ENCODE measurements around the gene WASF1.

Gene WASF1

DNA sequence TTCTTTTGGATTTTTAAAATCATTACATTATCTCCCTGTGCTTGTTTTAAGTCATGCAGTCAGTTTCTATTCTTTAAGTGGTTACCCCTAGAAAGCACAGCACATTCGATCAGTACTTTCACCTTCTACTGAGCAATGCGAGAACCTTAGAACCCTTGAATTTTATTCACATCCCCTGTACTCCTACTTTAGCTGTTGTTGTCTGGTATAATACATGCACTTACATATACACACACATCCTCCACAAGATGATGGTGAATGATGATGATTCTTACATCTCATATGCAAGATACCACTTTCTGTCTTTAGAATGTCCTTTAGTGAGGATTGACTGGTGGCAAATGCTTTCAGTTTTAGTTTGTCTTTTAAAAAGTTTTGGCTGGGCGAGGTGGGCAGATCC lies 6.4 kb upstream of the WASF1 start:
- no peaks in the 10 kb centered on the region for H3K27me3 Mint-ChIP-seq
- H3K9me3 Mint-ChIP-seq: no peaks in the 10 kb centered on the region
- H3K4me1 Mint-ChIP-seq: peaks cover 11 to 20% of the 10 kb centered on the region in 2 donors
- DNase-seq: no peak
- H3K27ac Mint-ChIP-seq: peak overlapping the region; percentile 83
- H3K4me3 Mint-ChIP-seq: peak overlapping the region; percentile 58 to 70
- ATAC-seq (replicated peaks): no peak
- H3K36me3 Mint-ChIP-seq: peaks cover 0 to 9% of the 10 kb centered on the region in 2 donors

DNA sequence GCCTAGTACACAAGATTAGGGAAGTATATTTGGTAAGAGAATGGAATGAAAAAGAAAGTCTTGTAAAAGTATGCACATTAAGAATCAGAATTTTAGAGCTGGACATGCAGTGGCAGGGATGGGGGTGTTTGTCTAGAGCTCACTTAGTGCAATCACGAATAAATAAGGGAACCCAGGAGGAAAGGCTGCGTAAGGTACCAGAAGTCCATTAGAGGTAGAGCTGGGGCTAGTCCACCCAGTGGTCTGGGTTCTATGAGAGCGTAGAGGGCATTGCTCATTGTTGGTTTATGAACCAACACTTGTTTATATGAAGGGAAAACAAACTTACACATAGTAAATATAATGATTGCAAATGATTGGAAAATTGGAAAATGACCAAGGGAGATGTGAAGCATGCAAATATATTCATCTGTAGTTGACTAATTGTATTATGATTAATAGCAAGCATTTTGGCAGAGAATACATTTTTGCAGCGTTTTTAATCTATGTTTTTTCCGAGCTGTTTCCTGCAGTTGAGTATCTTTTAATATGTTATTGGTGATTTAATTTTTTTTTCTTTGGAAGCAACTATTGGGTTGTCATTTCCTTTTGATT lies 3.9 kb upstream of the WASF1 start:
- no peak for ATAC-seq (replicated peaks)
- Mint-ChIP-seq H3K36me3 (peaks cover 0 to 9% of the 10 kb centered on the region in 2 donors), H3K4me3 (no peak overlapping the region), H3K4me1 (peaks cover 6 to 23% of the 10 kb centered on the region in 2 donors), H3K27ac (no peak overlapping the region), H3K27me3 (no peaks in the 10 kb centered on the region), H3K9me3 (no peaks in the 10 kb centered on the region)
- DNase-seq: no peak

DNA sequence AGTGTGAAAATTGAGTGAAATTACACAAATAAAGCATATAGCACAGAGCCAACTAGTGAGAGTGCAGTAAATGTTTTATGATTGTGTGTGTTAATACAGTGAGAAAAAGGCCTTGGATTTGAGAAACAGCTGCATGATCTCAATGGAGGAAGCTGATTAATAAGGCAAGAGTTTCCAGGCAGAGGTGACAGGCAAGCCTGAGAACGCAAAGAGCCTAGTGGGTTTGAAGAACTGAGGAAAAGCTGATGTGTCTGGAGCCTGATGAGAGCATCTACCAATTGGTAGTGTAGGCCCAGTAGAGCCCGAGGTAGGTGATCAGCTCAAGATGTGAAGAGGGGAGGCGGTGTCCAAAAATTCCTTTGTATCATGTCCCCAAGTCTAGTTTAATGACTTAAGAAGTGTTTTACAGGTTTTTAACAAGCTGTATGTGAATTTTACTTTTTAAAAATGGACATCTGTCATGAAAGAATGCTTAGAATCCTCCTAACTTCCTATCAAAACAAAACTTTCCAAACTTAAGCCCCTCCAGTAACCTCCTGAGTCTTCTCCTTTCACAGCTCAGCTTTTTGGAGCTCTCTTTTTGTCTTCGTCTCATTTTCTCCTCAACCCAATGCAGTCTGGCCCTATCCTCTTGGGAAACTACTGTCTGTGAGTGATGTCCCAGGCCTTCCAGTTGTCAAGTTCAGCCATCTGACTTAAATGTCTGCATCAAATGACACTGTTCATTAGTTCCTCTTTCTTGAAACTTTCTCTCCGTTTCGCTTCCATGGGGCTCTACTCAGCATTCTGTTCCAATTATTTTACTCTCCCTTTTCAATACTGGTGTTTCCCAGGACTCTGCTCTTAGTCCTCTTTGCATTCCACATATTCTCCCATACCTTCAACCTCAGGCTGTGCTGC lies 1.9 kb upstream of the WASF1 start:
- H3K27ac Mint-ChIP-seq: no peak overlapping the region
- no peak overlapping the region for H3K4me3 Mint-ChIP-seq
- H3K36me3 Mint-ChIP-seq: peaks cover 0 to 9% of the 10 kb centered on the region in 2 donors
- no peaks in the 10 kb centered on the region for H3K9me3 Mint-ChIP-seq
- H3K4me1 Mint-ChIP-seq: peaks cover 8 to 17% of the 10 kb centered on the region in 2 donors
- DNase-seq: no peak
- peak; percentile 31 to 35 for ATAC-seq (replicated peaks)
- no peaks in the 10 kb centered on the region for H3K27me3 Mint-ChIP-seq

DNA sequence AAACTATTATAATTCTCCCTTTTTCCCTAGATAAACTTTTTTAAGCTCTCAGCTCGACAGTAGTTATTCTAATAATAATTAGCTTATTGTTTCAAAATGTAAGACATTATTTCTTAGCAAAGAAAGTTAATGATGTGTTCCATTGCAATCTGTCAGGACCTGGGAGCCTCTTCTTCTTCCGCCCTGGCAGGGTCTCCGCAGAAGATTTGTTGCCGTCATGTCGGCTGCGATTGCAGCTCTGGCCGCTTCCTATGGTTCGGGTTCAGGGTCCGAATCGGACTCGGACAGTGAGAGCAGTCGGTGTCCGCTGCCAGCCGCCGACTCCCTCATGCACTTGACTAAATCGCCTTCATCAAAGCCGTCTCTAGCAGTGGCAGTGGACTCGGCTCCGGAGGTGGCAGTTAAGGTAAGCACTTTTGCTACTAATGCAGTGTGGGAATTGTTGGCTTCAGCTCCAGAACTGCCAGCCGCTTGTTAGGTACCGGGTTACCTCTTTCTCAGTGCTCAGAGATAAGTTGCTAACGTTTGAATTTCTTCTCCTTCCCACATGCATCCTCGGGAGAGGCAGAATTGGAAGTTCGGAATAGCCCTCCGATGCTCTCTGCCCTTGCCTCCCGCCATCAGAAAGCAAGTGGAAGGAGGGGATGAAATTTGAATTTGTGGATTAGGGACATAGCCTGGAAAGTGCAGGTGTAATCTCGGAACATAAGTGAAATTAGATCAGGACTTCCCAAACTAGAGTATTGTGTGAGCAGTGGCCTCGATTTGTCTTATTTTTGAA lies 948 bp upstream of the WASF1 start, which contains the start of gene CDC40:
Gene CDC40, plus strand, starts transcription at position 200 of the 781 bp plus-strand sequence. Its CDS starts 18 bp downstream, at position 218.
- Mint-ChIP-seq H3K9me3 (no peaks in the 10 kb centered on the region), H3K27me3 (no peaks in the 10 kb centered on the region), H3K27ac (no peak within 1 kb of the TSS), H3K36me3 (peaks cover 0 to under 1% of the 10 kb centered on the region in 2 donors), H3K4me3 (no peak within 1 kb of the TSS), H3K4me1 (peaks cover 3 to 8% of the 10 kb centered on the region in 2 donors)
- DNase-seq: peak; percentile 37
- peak; percentile 35 to 40 for ATAC-seq (replicated peaks)

DNA sequence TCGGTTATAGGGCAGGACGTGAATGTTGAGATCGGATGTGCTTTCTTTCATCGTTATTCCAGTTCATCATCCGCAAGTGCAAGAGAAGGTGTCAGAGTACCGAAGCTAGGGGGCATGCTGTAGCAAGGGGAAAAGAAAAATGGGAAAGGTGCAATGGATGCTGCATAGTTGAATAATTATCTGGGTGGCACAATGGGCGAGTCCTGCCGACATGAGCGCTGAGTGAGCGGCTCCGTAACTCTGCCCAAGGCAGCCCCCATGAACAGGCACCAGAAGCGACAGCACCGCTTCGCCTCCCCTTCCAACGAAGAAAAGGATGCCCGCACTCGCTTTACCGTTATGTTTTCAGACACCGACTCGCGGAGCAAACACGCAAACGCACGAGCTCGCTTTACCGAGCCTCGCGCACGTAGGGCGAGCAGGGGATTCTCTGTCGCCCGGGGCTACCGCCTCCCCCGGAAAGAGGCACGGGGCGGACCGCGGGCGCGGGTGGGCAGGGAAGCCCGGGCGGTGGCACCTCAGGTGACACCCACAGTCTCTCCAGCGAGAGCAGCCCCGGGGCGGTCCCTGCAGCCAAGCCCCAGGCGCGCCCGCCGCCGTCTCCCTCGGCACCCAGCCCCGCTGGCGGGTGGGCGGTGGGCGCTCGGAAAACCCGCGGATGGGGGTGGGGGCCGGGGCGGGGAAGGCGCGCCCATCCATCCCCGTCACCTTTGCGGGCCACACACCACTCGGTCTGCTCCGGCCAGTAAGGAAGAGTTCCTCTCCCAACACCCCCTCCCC lies 654 bp downstream of the WASF1 start:
- H3K4me3 Mint-ChIP-seq: peak overlapping the region in 1 of 2 donors; percentile 82
- H3K4me1 Mint-ChIP-seq: peaks cover 5 to 6% of the 10 kb centered on the region in 2 donors
- peak overlapping the region; percentile 72 for H3K27ac Mint-ChIP-seq
- H3K36me3 Mint-ChIP-seq: no peaks in the 10 kb centered on the region
- no peaks in the 10 kb centered on the region for H3K9me3 Mint-ChIP-seq
- DNase-seq (peak; percentile 64), ATAC-seq (replicated peaks) (peak; percentile 65 to 66)
- H3K27me3 Mint-ChIP-seq: no peaks in the 10 kb centered on the region

DNA sequence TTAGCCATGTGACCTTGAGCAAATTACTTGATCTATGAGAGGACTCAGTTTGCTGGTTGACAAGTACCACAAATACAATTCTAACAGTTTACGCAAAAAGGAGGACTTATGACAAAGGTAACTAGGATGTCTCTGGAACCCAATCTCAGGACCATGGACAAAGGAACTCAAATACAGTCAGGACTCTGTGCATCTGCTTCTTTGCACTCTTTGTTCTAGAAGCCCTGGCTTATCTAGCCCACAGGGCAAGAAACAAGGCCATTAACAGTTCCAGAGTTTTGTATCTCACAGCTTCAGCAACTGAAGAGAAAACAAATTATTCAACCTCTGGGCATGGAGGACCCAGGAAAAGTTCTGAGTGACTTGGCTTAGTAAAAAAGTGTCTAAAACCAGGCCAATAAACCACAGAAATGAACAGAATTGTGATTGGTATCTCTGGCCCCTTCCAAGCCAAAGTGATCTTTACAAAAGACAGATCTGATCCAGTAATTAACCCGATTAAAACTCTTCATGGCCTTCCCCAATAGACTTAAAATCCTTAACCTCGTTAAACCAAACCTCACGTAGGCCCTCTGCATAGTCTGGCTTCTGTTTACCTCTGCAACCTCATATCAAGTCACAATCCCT lies 5.9 kb downstream of the WASF1 start:
- Mint-ChIP-seq H3K4me3 (no peak overlapping the region), H3K4me1 (peaks cover 5% of the 10 kb centered on the region in 2 donors), H3K27me3 (no peaks in the 10 kb centered on the region), H3K27ac (no peak overlapping the region), H3K9me3 (no peaks in the 10 kb centered on the region), H3K36me3 (no peaks in the 10 kb centered on the region)
- no peak for DNase-seq
- no peak for ATAC-seq (replicated peaks)

- Mint-ChIP-seq H3K4me1 (peaks cover 0 to 2% of the 10 kb centered on the region in 2 donors), H3K4me3 (no peak overlapping the region), H3K36me3 (no peaks in the 10 kb centered on the region), H3K9me3 (no peaks in the 10 kb centered on the region), H3K27ac (no peak overlapping the region), H3K27me3 (no peaks in the 10 kb centered on the region)
- DNase-seq: no peak
- no peak for ATAC-seq (replicated peaks)
Observed at GRCh38 chr6:110170081-110170480, 9.4 kb downstream of the WASF1 start.

- Mint-ChIP-seq H3K27ac (no peak overlapping the region), H3K4me3 (no peak overlapping the region), H3K36me3 (peaks cover 0 to 1% of the 10 kb centered on the region in 2 donors), H3K27me3 (no peaks in the 10 kb centered on the region), H3K4me1 (peaks cover 4 to 8% of the 10 kb centered on the region in 2 donors), H3K9me3 (no peaks in the 10 kb centered on the region)
- no peak for ATAC-seq (replicated peaks)
- DNase-seq: no peak
Observed at GRCh38 chr6:110158479-110158878, 21.0 kb downstream of the WASF1 start.

GRCh38 chr6:110147870-110148269 lies 31.6 kb downstream of the WASF1 start:
- peaks cover 5 to 6% of the 10 kb centered on the region in 2 donors for H3K36me3 Mint-ChIP-seq
- peaks cover 0 to 3% of the 10 kb centered on the region in 2 donors for H3K9me3 Mint-ChIP-seq
- peak in 1 of 2 donors; percentile 18 for ATAC-seq (replicated peaks)
- DNase-seq: no peak
- peaks cover 11 to 38% of the 10 kb centered on the region in 2 donors for H3K4me1 Mint-ChIP-seq
- no peaks in the 10 kb centered on the region for H3K27me3 Mint-ChIP-seq
- H3K27ac Mint-ChIP-seq: no peak overlapping the region
- H3K4me3 Mint-ChIP-seq: peak overlapping the region in 1 of 2 donors; percentile 46

DNA sequence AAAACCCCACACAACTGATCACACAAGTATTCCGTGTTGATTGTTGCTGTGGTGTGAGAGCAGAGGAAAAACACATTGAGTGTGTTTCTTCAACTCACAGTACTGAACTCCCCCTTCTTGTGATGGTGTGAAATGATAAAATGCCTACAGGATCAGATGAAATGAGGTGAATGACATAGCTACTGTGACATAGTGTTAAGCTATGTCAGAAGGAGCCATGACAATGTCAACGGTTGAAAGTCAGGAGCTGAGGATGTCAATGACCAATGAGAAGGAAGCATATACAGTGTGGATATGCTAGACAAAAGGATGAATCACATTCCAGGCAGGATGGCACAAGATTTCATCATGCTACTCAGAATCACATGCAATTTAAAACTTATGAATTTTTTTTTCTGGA lies 38.8 kb downstream of the WASF1 start:
- no peak for DNase-seq
- H3K36me3 Mint-ChIP-seq: peaks cover 11 to 12% of the 10 kb centered on the region in 2 donors
- no peak overlapping the region for H3K27ac Mint-ChIP-seq
- peaks cover 0 to 1% of the 10 kb centered on the region in 2 donors for H3K4me1 Mint-ChIP-seq
- no peak for ATAC-seq (replicated peaks)
- peaks cover 0 to 4% of the 10 kb centered on the region in 2 donors for H3K27me3 Mint-ChIP-seq
- H3K9me3 Mint-ChIP-seq: peaks cover 4 to 5% of the 10 kb centered on the region in 2 donors
- H3K4me3 Mint-ChIP-seq: no peak overlapping the region

DNA sequence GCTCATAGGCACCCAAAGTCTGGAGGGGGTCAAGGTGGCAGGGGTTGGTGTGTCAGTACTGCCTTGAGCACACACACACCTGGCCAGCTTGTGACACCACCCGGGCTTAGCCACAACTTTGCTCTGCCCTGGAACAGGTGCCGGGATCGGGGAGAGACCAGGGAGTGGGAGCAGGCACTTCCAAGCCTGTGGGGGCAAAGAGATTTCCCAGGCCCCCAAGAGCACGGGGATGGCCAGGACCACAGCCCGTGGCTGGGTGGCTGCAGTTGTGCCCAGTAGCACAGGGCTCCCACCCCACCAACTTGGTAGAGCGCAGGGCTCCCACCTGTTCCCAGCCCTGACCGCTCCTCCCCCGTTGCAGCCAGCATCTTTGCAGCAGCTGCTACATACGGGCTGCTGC lies 40.4 kb downstream of the WASF1 start:
- Mint-ChIP-seq H3K4me1 (peaks cover 0 to 1% of the 10 kb centered on the region in 2 donors), H3K4me3 (no peak overlapping the region), H3K9me3 (peaks cover 3 to 4% of the 10 kb centered on the region in 2 donors), H3K36me3 (peaks cover 8% of the 10 kb centered on the region in 2 donors), H3K27me3 (peaks cover 0 to 4% of the 10 kb centered on the region in 2 donors), H3K27ac (no peak overlapping the region)
- ATAC-seq (replicated peaks): no peak
- DNase-seq: no peak

DNA sequence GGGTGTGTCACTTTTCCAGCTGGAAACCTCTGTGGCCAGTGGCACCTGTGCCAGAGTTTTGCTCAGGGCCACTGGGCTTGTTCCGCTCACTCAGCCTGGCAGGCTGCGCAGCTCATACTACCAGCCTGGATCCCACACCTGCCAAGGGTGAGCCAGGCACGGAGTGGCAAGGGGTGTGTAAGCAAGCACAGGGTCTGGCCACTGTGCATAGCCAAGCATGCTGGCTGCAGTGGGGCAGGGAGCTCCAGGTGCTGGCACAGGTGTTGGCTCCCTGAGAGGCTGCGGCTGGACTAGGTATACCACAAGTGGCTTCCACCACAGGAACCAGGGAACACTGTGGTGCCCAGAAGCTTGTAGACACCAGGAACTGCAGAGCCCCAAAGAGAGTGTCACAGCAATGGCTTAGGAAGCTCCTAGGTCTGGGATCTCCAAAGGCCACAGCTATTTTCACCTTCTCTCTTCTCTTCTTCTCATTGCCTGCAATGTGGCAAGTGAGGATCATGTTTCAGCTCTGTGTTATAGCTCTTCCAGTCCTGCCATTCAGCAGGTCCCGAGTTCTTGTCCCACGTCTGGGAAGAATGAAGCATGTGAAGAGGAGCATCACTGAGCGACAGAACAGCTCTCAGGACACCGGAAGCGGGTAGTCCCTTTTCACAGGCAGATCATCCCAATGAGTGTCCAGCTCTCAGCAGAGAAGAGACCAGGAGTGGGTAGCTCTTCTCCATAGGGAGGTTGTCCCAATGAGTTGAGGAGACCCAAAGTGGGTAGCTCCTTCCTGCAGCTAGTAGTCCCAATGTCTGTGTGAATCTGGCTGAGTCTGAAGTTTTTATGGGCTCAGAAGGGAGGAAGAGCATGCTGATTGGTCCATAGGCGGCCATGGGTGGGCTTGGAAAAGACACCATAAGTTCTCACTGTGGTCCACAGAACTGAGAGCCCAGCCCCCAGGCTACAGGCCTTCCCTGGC lies 41.3 kb downstream of the WASF1 start:
- ATAC-seq (replicated peaks): no peak
- Mint-ChIP-seq H3K27me3 (peaks cover 0 to 4% of the 10 kb centered on the region in 2 donors), H3K27ac (no peak overlapping the region), H3K4me3 (no peak overlapping the region), H3K36me3 (peaks cover 8% of the 10 kb centered on the region in 2 donors), H3K4me1 (peaks cover 0 to 1% of the 10 kb centered on the region in 2 donors), H3K9me3 (peaks cover 3 to 4% of the 10 kb centered on the region in 2 donors)
- DNase-seq: no peak

Measured in stimulated activated naive B cell treated with anti-CD40 and anti-IgM and Interleukin-4, amounts not matched to agents 10 μg/mL and 1 μg/mL and 100 μg/mL, for 72 hours (primary cell).